NCI-H2171 (cell line): ENCODE measurements around the gene ACOT9.
"Not testable (repeated sequence)": the region's sequence is repeated elsewhere in the genome, so short reads cannot be mapped to it uniquely, and the experiment has no call there.

ENCODE experiments used
- DNase-seq: peaks from one replicate; lab custom pipeline; 2025; lab: John Stamatoyannopoulos, UW

Gene ACOT9

DNA sequence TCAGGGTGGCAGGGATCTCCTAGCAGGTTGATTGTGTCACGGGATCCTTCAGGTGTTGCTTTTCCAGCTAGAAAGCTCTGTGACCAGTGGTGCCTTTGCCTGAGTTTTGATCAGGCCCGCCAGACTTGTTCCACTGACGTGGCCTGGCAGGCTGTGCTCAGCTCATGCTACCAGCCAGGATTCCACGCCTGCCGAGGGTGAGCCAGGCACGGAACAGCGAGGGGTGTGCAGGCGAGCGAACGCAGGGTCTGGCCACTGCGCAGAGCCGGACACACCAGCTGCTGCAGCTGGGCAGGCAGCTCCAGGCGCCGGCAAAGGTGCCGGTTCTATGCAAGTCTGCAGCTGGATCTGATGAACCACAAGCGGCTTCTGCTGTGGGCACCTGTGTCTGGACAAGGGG, 22.8 kb upstream of the ACOT9 start:
- DNase-seq = no peak

GRCh38 chrX:23765449-23765848, 22.4 kb upstream of the ACOT9 start:
- DNase-seq = no peak

GRCh38 chrX:23764188-23764984, 21.3 kb upstream of the ACOT9 start:
- DNase-seq = no peak

GRCh38 chrX:23759821-23760220, 16.7 kb upstream of the ACOT9 start:
- no peak for DNase-seq

- DNase-seq = no peak
Observed at GRCh38 chrX:23756165-23756564, 13.1 kb upstream of the ACOT9 start.

DNA sequence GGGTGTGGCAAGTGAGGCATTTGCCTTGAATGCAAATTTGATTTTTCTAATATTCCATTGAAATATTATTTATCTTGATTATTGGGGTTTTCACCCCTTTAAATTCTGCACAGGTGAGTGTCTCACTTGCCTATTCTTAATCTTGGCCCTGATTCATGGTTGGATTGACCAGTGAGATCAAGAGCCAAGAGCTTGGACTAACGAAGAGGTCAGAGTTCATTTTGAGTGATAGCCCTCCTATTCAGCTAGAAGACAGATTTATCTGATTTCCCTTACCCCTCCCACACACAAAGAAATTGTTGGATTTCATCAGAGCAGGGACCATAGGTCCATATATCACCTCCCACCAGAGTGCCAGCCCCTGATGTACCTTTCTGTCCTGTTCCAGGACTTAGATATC, 11.6 kb upstream of the ACOT9 start:
- DNase-seq = no peak

DNA sequence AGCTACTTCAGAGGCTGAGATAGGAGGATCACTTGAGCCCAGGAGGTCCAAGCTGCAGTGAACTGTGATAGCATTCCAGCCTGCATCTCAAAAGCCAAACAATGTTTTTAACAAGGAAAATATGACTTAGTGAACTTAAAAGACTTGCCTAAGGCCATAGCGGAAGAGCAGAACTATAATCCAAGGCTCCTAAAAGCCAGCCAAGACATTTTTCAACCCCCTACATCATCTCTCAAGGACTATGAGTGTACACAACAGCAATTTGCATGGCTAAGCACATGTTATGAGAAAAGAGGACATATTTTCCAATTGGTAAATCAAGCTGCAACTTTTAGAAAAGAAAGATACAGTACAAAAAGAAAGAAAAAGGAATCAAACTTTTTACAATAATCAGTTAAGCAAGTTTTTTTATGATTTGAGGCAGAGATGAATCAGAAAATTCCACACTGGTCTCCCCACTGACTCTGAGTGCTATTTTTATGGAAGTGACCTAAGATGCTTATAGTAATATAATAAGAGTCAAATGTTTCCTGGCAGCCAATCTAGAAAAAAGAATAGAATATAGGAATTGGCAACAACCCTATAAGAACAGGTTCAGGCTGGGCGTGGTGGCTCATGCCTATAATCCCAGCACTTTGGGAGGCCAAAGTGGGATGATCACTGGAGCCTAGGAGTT, 9.8 kb upstream of the ACOT9 start:
- DNase-seq = no peak

- DNase-seq = no peak
Observed at GRCh38 chrX:23749576-23749975, 6.5 kb upstream of the ACOT9 start.

GRCh38 chrX:23749129-23749528, 6.1 kb upstream of the ACOT9 start:
- no peak for DNase-seq

DNA sequence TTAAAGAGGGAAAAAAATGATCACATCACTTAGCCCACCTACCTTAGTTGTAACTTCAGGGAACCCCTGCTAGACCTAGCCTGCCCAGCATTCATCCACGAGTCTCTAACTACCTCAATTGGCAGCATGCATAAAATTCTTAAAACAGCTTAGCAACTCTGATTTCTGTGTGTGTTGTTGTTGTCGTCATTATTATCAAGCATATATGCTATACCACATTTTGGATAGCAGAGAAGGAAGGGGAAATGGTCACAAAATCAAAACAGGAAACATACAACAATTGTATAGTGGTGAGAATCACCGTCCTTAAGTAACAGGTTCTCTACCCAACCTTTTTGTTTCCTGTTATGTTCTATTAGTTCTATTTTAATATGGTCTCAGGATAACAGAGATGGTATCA, 2.7 kb upstream of the ACOT9 start:
- no peak for DNase-seq

DNA sequence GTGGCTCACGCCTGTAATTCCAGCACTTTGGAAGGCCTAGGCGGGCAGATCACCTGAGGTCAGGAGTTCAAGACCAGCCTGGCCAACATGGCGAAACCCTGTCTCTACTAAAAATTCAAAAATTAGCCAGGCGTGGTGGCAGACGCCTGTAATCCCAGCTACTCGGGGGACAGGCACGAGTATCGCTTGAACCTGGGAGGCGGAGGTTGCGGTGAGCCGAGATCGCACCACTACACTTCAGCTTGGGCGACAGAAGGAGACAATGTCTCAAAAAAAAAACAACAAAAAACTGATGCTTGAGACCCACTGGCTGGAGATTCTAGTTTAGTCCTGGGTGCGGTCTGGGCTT, 521 bp upstream of the ACOT9 start:
- DNase-seq = not testable (repeated sequence)

DNA sequence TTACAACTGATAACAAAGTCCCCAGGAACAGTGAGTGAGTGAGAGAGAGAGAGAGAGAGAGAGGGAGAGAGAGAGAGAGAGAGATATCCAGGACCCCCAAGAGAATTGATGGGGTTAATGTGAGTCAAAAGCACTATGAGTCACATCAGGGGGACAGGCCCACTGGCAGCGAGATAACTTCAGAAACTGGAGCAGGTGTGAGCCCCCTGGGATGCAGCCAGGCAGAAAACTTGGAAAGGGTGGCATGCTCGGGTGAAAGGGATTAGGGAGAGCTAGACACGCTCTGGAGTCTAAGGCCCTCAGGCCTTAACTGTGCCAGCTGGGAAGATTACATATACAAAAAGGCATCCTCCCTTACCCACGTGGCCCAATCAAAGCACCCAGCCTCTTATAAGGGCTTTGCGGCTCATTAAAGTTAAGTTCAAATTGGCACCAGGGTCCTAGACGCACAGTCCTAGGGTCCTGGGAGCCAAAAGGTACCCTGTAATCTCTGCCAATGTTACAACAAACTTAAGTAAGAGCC, 841 bp downstream of the ACOT9 start:
- no peak for DNase-seq

GRCh38 chrX:23737413-23737812, 5.7 kb downstream of the ACOT9 start:
- no peak for DNase-seq

DNA sequence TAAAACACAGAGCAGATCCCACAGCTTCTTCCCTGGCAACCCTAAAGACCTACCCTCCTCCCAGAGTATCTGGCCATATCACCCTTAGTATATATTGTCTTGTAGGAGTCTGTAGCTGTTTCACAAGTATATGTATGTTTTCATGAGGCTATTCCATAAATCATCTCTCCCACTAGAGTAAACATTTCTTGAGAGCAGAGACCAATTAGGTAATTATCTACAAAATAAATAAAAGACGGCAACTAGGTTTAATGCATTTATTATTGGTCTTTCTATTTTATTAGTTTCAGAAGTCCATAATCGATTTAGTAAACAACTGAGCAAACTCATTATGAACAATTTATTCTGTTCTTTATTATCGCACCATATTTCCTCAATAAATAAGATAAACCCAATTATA, 7.0 kb downstream of the ACOT9 start:
- DNase-seq = no peak

GRCh38 chrX:23732704-23733103, 10.4 kb downstream of the ACOT9 start:
- no peak for DNase-seq

GRCh38 chrX:23731951-23732350, 11.1 kb downstream of the ACOT9 start:
- no peak for DNase-seq

DNA sequence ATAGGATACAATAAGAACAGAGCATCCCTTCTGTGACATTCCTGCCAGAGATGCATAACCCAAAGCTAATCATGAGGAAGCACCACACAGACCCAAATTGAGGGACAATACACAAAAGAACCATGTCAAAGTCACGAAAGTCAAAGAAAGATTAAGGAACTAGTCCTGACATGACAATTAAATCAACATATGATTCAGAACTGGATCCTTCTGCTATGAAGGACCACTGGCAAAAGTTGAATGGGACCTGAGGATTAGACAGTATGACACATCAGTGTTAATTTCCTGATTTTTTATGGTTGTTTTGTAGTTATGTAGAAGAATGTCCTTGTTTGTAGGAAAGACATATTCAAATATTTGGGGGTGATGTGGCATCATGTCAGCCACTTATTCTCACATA, 13.9 kb downstream of the ACOT9 start:
- DNase-seq = no peak

DNA sequence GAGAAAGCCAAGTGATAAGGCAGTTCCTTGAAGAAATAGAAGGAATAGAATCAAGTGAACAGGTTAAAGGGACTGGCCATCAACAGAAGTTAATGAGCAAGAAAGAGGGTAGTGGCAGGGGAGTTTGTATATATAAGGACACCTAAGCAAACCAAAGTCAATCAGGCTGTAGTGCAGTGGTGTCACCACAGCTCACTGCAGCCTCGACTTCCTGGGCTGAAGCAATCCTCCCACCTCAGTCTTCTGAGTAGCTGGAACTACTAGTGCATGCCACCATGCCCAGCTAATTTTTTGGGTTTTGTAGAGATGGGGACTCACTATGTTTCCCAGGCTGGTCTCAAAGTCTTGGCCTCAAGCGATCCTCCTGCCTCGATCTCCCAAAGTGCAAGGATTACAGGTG, 15.9 kb downstream of the ACOT9 start:
- DNase-seq = no peak

DNA sequence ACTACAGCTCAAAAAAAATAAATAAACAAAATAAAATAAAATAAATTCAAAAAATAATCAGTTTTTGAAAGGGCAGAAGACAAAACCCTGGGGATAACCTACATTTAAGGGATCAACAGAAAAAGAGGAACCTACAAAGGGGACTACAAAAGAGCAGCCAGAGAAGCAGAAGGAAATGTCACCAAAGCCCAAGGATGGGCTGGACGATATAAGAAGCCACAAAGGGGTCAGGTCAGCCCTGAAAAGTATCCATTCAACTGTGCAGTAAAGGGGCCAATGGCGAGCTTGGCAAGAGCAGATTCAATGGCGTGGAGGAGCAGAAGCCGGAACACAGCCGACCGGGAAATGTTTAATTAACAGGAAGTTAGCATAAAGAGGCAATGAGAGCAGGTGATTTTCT, 16.9 kb downstream of the ACOT9 start:
- no peak for DNase-seq

GRCh38 chrX:23720117-23720677, 22.9 kb downstream of the ACOT9 start:
- DNase-seq = no peak

- DNase-seq = no peak
Observed at GRCh38 chrX:23705235-23705634, 37.8 kb downstream of the ACOT9 start.

DNA sequence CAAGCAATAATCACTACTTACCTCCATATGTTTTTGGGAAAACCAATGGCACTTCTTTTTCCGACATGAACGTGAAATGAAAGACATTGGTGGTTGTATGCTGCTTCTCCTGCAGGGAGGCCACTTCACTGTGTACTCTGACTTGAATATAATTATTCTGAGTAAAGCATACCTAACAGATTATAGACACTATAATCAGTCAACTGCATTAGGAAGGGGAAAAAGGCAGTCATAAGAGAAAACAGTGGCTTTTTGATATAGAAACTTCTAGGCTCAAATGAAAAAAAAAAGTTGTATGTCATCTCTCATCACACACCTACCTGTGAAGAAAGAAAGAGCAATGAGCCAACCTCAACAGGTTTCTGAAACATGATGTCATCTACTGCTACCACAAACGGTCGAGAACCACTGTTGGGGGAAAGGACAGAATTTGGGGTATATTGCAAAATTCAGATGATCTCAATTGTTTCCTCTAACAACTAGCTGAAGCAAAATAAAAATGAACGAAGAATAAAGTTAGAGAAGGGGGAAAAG, 38.3 kb downstream of the ACOT9 start:
- DNase-seq = no peak

DNA sequence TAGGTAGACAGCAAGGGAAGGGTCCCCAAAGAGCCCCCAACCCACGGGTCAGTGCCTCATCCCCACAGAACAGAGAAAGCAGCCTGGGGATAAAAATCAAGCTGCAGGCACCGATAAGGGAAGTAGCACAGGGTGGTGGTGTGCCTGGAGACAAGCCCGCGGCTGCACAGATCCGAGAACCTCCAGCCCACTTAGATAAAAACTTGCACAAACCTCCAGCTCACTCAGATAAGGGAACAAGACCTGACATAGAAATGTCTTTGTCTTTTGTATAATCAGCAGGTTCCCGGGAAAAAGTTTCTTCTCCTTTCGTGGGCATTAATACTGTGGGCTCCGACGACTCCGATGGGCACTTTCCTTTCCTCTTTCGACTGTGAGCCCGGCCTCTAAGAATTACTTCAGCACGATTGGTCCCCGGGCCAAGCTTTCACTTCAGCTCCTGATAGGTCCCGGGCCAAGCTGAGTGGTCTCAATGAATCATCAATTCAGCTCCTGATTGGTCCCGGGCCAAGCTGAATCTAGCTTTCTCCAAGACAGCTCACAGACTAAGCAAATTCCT, 43.4 kb downstream of the ACOT9 start:
- no peak for DNase-seq
